GM20000 (cell line): ENCODE results near the gene JAKMIP2.
"Not testable (repeated sequence)": the region's sequence is repeated elsewhere in the genome, so short reads cannot be mapped to it uniquely, and the experiment has no call there.

Experiments used
- DNase-seq: peaks from one replicate; pipeline ENCODE4 v3.0.0; 2012; ENCODE audit warnings: low spot score
- CTCF ChIP-seq: IDR thresholded peaks from 2 replicates; pipeline ENCODE4 v1.5.1; 2012; ENCODE audit warnings: mild to moderate bottlenecking, control low read depth; ENCODE audit errors: extremely low read depth, missing control alignments

Gene JAKMIP2

GRCh38 chr5:147591120-147591519 is 191.4 kb downstream of the JAKMIP2 start:
- no peak for DNase-seq
- no peak for TF ChIP-seq CTCF

- DNase-seq, result no peak
- no peak for TF ChIP-seq CTCF
These were observed 192.4 kb downstream of the JAKMIP2 start for GRCh38 chr5:147590096-147590495.

- TF ChIP-seq CTCF, result no peak
- DNase-seq, result no peak
These were observed 195.7 kb downstream of the JAKMIP2 start for GRCh38 chr5:147586832-147587231.

GRCh38 chr5:147586221-147586620 is 196.3 kb downstream of the JAKMIP2 start:
- no peak for TF ChIP-seq CTCF
- DNase-seq, result no peak

GRCh38 chr5:147582272-147582671 is 200.3 kb downstream of the JAKMIP2 start:
- not testable (repeated sequence) for DNase-seq

GRCh38 chr5:147580418-147580817 is 202.1 kb downstream of the JAKMIP2 start:
- DNase-seq, result not testable (repeated sequence)

- peak; percentile 5 for DNase-seq
- TF ChIP-seq CTCF, result peak; percentile 16
These were observed 204.1 kb downstream of the JAKMIP2 start for GRCh38 chr5:147578228-147579024.

- TF ChIP-seq CTCF, result peak; percentile 61
- DNase-seq, result peak; percentile 25
These were observed 205.6 kb downstream of the JAKMIP2 start for GRCh38 chr5:147576646-147577535.
